K562 (cell line): ENCODE measurements around the gene DYNC2I2. TPM values are rescaled to one million over a fixed set of nuclear protein-coding genes. Genes with fewer than 3 reads are reported as not detected.
A peak's percentile ranks its signal among the peaks of the same experiment; 100 is the strongest.

Experiments
- FOXA3 ChIP-seq, 2 experiments: fragments of 450-650 bp in 1 of 2; sonication (generic) in 1 of 2; formaldehyde crosslinking; IDR thresholded peaks in 1 of 2; conservative IDR thresholded peaks in 1 of 2; 2 replicates each; pipeline versions ENCODE4 v1.4.0 to v1.8.0; 2020 to 2022; ENCODE audit warnings: mild to moderate bottlenecking in 2 of 2, missing genetic modification reagents in 1 of 2
- PTRF ChIP-seq: fragments of 450-650 bp; IDR thresholded peaks from 2 replicates; pipeline ENCODE4 v1.6.1; 2016; ENCODE audit warnings: mild to moderate bottlenecking, missing genetic modification characterization, missing compliant biosample characterization
- RBBP5 ChIP-seq: fragments of 200-600 bp; sonication (generic); IDR thresholded peaks from 2 replicates; pipeline ENCODE4 v1.6.1; 2012; ENCODE audit warnings: borderline replicate concordance, mild to moderate bottlenecking, low read length, control low read depth, inconsistent platforms; ENCODE audit not compliant: insufficient read depth, poor library complexity, severe bottlenecking
- STAG1 ChIP-seq: sonication (generic); formaldehyde crosslinking; IDR thresholded peaks from 2 replicates; pipeline ENCODE4 v1.5.0; 2020; ENCODE audit warnings: missing genetic modification reagents, borderline replicate concordance
- ZBTB7A ChIP-seq: IDR thresholded peaks from 2 replicates; pipeline ENCODE4 v1.6.1; 2011; ENCODE audit warnings: low read depth, mild to moderate bottlenecking, low read length, moderate library complexity, borderline replicate concordance; ENCODE audit not compliant: control insufficient read depth
- polyA plus RNA-seq, 8 experiments: library from polyadenylated mRNA; depleted of rRNA in 4 of 8; stranded (reverse) in 5 of 8; unstranded in 3 of 8; fragments of >200 nt; fragmentation: Nextera tagmentation in 2 of 8; fragmentation: Illumina TruSeq in 1 of 8; extraction: Ambion mirVana in 2 of 8; extraction: Trizol in 1 of 8; gene quantifications; 2 replicates each; pipeline versions ENCODE4 v1.2.1 to v1.2.3, GENCODE V29; 2011 to 2014; ENCODE audit warnings: inconsistent platforms in 1 of 8, missing spikeins in 1 of 8
- total RNA-seq, 7 experiments: library from RNA; depleted of rRNA in 6 of 7; stranded (reverse); fragments of >200 nt in 6 of 7; fragmentation: Illumina TruSeq in 2 of 7; extraction: Trizol in 2 of 7; gene quantifications; 2 replicates each; pipeline versions ENCODE4 v1.2.1 to v1.2.3, GENCODE V29; 2011 to 2021; ENCODE audit warnings: low replicate concordance in 1 of 7
- TF ChIP-seq, protein P1 (sequence below): fragments of 200-800 bp; sonication (Bioruptor generic); IDR thresholded peaks from 2 replicates; pipeline ENCODE4 v1.6.1; 2016; ENCODE audit warnings: missing genetic modification characterization, missing compliant biosample characterization

The DYNC2I2 gene
- total and polyA plus RNA-seq, 9 of the 15 experiments (the other 6 are each of a cell fraction or from before 2014, with no cell fraction given), result 1.5 to 249 (median 70.0) TPM

DNA sequence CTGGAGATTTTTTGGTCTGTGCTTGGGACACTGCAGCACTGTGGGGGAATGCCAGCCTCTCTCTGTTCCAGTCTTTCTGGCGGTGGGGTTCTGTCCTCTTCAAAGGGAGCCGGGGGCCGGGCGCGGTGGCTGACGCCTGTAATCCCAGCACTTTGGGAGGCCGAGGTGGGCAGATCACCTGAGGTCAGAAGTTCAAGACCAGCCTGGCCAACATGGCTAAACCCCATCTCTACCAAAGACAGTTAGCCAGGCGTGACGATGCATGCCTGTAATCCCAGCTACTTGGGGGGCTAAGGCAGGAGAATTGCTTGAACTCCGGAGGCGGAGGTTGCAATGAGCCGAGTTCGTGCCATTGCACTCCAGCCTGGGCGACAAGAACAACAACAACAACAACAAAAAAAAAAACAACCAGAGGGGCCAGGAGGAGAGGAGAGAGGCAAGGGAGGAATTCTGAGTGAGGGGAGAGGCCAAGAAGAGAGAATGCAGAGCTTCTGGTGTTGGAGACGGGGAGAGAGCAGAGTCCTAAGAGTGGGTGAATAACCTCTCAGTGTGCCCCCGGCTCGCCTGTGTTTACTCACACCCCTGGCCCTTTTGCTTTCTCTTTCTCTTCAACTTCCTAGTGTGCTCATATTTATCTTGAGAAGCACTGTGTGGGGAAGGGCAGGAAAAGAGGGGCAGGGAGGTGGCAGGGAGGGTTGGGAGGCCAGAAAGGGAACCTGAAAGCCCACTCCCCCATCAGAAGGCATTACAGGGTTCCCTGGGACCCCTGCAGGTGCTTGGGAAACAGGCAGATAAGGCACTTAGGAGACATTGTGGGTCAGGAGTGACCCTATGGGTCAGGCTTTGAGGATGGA lies 29.2 kb upstream of the DYNC2I2 start (continued):
- TF ChIP-seq FOXA3 (CRISPR knock-in tag; conservative IDR thresholded peaks at IDR 0.05 in 1 of 2, IDR thresholded peaks at IDR 0.05 in 1 of 2) (peak in 1 of 2 experiments; percentile 53; a peak in 1 of 4 replicates), ZBTB7A (peak; percentile 39; the same call in 1 of the 2 replicates), RBBP5 (peak; percentile 32), PTRF (tag) (peak; percentile 63; the same call in 1 of the 2 replicates), STAG1 (CRISPR knock-in tag) (0 out of 2 replicates have a peak, but pooled peaks have one; percentile 5)
- TF ChIP-seq, protein P1, sequence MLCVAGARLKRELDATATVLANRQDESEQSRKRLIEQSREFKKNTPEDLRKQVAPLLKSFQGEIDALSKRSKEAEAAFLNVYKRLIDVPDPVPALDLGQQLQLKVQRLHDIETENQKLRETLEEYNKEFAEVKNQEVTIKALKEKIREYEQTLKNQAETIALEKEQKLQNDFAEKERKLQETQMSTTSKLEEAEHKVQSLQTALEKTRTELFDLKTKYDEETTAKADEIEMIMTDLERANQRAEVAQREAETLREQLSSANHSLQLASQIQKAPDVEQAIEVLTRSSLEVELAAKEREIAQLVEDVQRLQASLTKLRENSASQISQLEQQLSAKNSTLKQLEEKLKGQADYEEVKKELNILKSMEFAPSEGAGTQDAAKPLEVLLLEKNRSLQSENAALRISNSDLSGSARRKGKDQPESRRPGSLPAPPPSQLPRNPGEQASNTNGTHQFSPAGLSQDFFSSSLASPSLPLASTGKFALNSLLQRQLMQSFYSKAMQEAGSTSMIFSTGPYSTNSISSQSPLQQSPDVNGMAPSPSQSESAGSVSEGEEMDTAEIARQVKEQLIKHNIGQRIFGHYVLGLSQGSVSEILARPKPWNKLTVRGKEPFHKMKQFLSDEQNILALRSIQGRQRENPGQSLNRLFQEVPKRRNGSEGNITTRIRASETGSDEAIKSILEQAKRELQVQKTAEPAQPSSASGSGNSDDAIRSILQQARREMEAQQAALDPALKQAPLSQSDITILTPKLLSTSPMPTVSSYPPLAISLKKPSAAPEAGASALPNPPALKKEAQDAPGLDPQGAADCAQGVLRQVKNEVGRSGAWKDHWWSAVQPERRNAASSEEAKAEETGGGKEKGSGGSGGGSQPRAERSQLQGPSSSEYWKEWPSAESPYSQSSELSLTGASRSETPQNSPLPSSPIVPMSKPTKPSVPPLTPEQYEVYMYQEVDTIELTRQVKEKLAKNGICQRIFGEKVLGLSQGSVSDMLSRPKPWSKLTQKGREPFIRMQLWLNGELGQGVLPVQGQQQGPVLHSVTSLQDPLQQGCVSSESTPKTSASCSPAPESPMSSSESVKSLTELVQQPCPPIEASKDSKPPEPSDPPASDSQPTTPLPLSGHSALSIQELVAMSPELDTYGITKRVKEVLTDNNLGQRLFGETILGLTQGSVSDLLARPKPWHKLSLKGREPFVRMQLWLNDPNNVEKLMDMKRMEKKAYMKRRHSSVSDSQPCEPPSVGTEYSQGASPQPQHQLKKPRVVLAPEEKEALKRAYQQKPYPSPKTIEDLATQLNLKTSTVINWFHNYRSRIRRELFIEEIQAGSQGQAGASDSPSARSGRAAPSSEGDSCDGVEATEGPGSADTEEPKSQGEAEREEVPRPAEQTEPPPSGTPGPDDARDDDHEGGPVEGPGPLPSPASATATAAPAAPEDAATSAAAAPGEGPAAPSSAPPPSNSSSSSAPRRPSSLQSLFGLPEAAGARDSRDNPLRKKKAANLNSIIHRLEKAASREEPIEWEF, result 0 out of 2 replicates have a peak, but pooled peaks have one; percentile 40
- TF ChIP-seq, all 486 proteins: peak for 16
